H9 (cell line): ENCODE results near the gene SPOCK3. TPM values are rescaled to one million over a fixed set of nuclear protein-coding genes. Genes with fewer than 3 reads are reported as not detected.

Source experiments
- DNase-seq: peaks from one replicate; pipeline ENCODE4 v3.0.0-alpha.2; 2017
- H2AFZ ChIP-seq: one replicate; pipeline ENCODE4 v1.6.1; 2013; ENCODE audit warnings: mild to moderate bottlenecking, low read length, control low read depth, moderate library complexity
- H2AK5ac ChIP-seq: 2 replicates; pipeline ENCODE4 v1.6.1; 2013; ENCODE audit warnings: low read length, control low read depth, mixed read lengths; ENCODE audit not compliant: insufficient read length
- H2BK120ac ChIP-seq: one replicate; pipeline ENCODE4 v1.6.1; 2013; ENCODE audit warnings: low read depth, mild to moderate bottlenecking, low read length, control low read depth, inconsistent platforms; ENCODE audit not compliant: poor library complexity, severe bottlenecking
- H2BK12ac ChIP-seq: 2 replicates; pipeline ENCODE4 v1.6.1; 2013; ENCODE audit warnings: low read length, control low read depth, mixed read lengths, low read depth; ENCODE audit not compliant: insufficient read length
- H2BK15ac ChIP-seq: 2 replicates; pipeline ENCODE4 v1.6.1; 2013; ENCODE audit warnings: low read depth, low read length, control low read depth
- H2BK20ac ChIP-seq: one replicate; pipeline ENCODE4 v1.6.1; 2013; ENCODE audit warnings: low read depth, mild to moderate bottlenecking, low read length, control low read depth, inconsistent platforms; ENCODE audit not compliant: poor library complexity, severe bottlenecking
- H2BK5ac ChIP-seq: 2 replicates; pipeline ENCODE4 v1.6.1; 2013; ENCODE audit warnings: low read length, control low read depth, mixed read lengths; ENCODE audit not compliant: insufficient read length
- H3K14ac ChIP-seq: 2 replicates; pipeline ENCODE4 v1.6.1; 2013; ENCODE audit warnings: low read length, control low read depth; ENCODE audit not compliant: insufficient read depth
- H3K18ac ChIP-seq: 2 replicates; pipeline ENCODE4 v1.6.1; 2013; ENCODE audit warnings: low read depth, mild to moderate bottlenecking, mixed read lengths, low read length, control low read depth; ENCODE audit not compliant: insufficient read length
- H3K23ac ChIP-seq: 2 replicates; pipeline ENCODE4 v1.6.1; 2013; ENCODE audit warnings: low read length, control low read depth, mixed read lengths, low read depth; ENCODE audit not compliant: insufficient read length
- H3K23me2 ChIP-seq: 2 replicates; pipeline ENCODE4 v1.6.1; 2013; ENCODE audit warnings: low read depth, mild to moderate bottlenecking, mixed read lengths, low read length, control low read depth; ENCODE audit not compliant: insufficient read length, poor library complexity, severe bottlenecking
- H3K27ac ChIP-seq: 2 replicates; pipeline ENCODE4 v1.5.1; 2013; ENCODE audit warnings: low read length, control low read depth, mixed read lengths, low read depth; ENCODE audit not compliant: insufficient read length
- H3K27me3 ChIP-seq: 2 replicates; pipeline ENCODE4 v1.6.1; 2013; ENCODE audit warnings: low read length, control low read depth, inconsistent platforms; ENCODE audit not compliant: insufficient read depth
- H3K4ac ChIP-seq: 2 replicates; pipeline ENCODE4 v1.6.1; 2013; ENCODE audit warnings: low read depth, mild to moderate bottlenecking, control low read depth, inconsistent platforms, low read length, moderate library complexity
- H3K4me1 ChIP-seq: 2 replicates; pipeline ENCODE4 v1.6.1; 2013; ENCODE audit warnings: low read length, control low read depth, inconsistent platforms; ENCODE audit not compliant: insufficient read depth
- H3K4me2 ChIP-seq: 2 replicates; pipeline ENCODE4 v1.6.1; 2013; ENCODE audit warnings: low read length, control low read depth, mixed read lengths; ENCODE audit not compliant: insufficient read length, insufficient read depth
- H3K56ac ChIP-seq: 2 replicates; pipeline ENCODE4 v1.6.1; 2013; ENCODE audit warnings: low read depth, mild to moderate bottlenecking, mixed read lengths, low read length, control low read depth; ENCODE audit not compliant: insufficient read length
- H3K79me1 ChIP-seq: 2 replicates; pipeline ENCODE4 v1.6.1; 2013; ENCODE audit warnings: low read depth, mild to moderate bottlenecking, moderate library complexity, low read length, control low read depth, inconsistent platforms; ENCODE audit not compliant: insufficient read depth, poor library complexity, severe bottlenecking
- H3K79me2 ChIP-seq: 2 replicates; pipeline ENCODE4 v1.6.1; 2013; ENCODE audit warnings: low read length, control low read depth, inconsistent platforms; ENCODE audit not compliant: insufficient read depth
- H3K9ac ChIP-seq: 2 replicates; pipeline ENCODE4 v1.6.1; 2013; ENCODE audit warnings: low read length, control low read depth, mixed read lengths; ENCODE audit not compliant: insufficient read length; ENCODE audit errors: extremely low read depth
- H3K9me3 ChIP-seq: one replicate; pipeline ENCODE4 v1.6.1; 2013; ENCODE audit warnings: low read depth, low read length, inconsistent platforms; ENCODE audit not compliant: control insufficient read depth
- H3T11ph ChIP-seq: one replicate; pipeline ENCODE4 v1.6.1; 2013; ENCODE audit warnings: mild to moderate bottlenecking, low read length, control low read depth, inconsistent platforms
- H4K20me1 ChIP-seq: one replicate; pipeline ENCODE4 v1.6.1; 2013; ENCODE audit not compliant: control insufficient read depth, insufficient read length, insufficient read depth
- H4K5ac ChIP-seq: 2 replicates; pipeline ENCODE4 v1.6.1; 2013; ENCODE audit warnings: low read depth, mild to moderate bottlenecking, mixed read lengths, low read length, control low read depth; ENCODE audit not compliant: insufficient read length
- H4K8ac ChIP-seq: replicated peaks from 2 replicates; pipeline ENCODE4 v1.6.1; 2013; ENCODE audit warnings: low read length, control low read depth, mixed read lengths, low read depth; ENCODE audit not compliant: insufficient read length
- H4K91ac ChIP-seq: 2 replicates; pipeline ENCODE4 v1.6.1; 2013; ENCODE audit warnings: low read depth, mild to moderate bottlenecking, moderate library complexity, mixed read lengths, low read length, control low read depth; ENCODE audit not compliant: insufficient read length
- H3K27ac Mint-ChIP-seq, 3 experiments: 2 replicates in 2 of 3; 3 replicates in 1 of 3; pipeline ENCODE4 v1.8.0; 2020 to 2021; ENCODE audit warnings: mixed read lengths in 3 of 3, mild to moderate bottlenecking in 1 of 3, moderate library complexity in 1 of 3
- H3K27me3 Mint-ChIP-seq: 2 replicates; pipeline ENCODE4 v1.8.0; 2021; ENCODE audit warnings: low read depth, mild to moderate bottlenecking, moderate library complexity, mixed read lengths
- H3K36me3 Mint-ChIP-seq, 3 experiments: 2 replicates in 2 of 3; 3 replicates in 1 of 3; pipeline ENCODE4 v1.8.0; 2020 to 2021; ENCODE audit warnings: low read depth in 3 of 3, mixed read lengths in 3 of 3; ENCODE audit not compliant: insufficient read depth in 1 of 3
- H3K4me1 Mint-ChIP-seq, 2 experiments: 2 replicates each; pipeline ENCODE4 v1.8.0; 2020; ENCODE audit warnings: mixed read lengths in 2 of 2
- H3K4me3 Mint-ChIP-seq, 2 experiments: 2 replicates in 1 of 2; 3 replicates in 1 of 2; pipeline ENCODE4 v1.8.0; 2020 to 2021; ENCODE audit warnings: mild to moderate bottlenecking in 2 of 2, mixed read lengths in 2 of 2, moderate library complexity in 1 of 2
- H3K9me3 Mint-ChIP-seq, 2 experiments: 2 replicates in 1 of 2; 3 replicates in 1 of 2; pipeline ENCODE4 v1.8.0; 2020; ENCODE audit warnings: mild to moderate bottlenecking in 2 of 2, mixed read lengths in 2 of 2, moderate library complexity in 1 of 2
- CTCF ChIP-seq: fragments of 200-600 bp; sonication (generic); conservative IDR thresholded peaks from 3 replicates; pipeline ENCODE4 v1.8.0; 2021; ENCODE audit warnings: antibody characterized with exemption, mild to moderate bottlenecking
- WGBS: extraction: QIAGEN DNeasy Blood & Tissue Kit; methylation state at CpG from one replicate; pipeline ENCODE4 v1.1.7; 2013; ENCODE audit warnings: missing lambda C conversion rate, low lambda C conversion rate, mixed read lengths; ENCODE audit not compliant: insufficient read length; ENCODE audit errors: extremely low coverage; 5-methylcytosine and 5-hydroxymethylcytosine counted together
- total RNA-seq: library from RNA; stranded (reverse); gene quantifications from 2 replicates; pipeline ENCODE4 v1.2.1, GENCODE V29; 2021

Gene SPOCK3
- total RNA-seq, 1 experiment from 2014 or later = 0.28 TPM

GRCh38 chr4:167023364-167023925, 210.8 kb downstream of the SPOCK3 start:
- no peak overlapping the region for H3K18ac ChIP-seq
- H4K20me1 ChIP-seq = no peaks in the 10 kb centered on the region
- no peak overlapping the region for H4K8ac ChIP-seq
- no peak overlapping the region for H2BK20ac ChIP-seq
- no peaks in the 10 kb centered on the region for H3K27me3 ChIP-seq
- no peak overlapping the region for H3K14ac ChIP-seq
- WGBS = no CpG with 5 or more reads among the region's 4 CpGs
- Mint-ChIP-seq H3K27ac (no peak overlapping the region), H3K4me1 (peaks cover 0 to 2% of the 10 kb centered on the region in 2 experiments; a peak in 1 of 4 replicates), H3K27me3 (no peaks in the 10 kb centered on the region), H3K4me3 (no peak overlapping the region), H3K9me3 (no peaks in the 10 kb centered on the region), H3K36me3 (no peaks in the 10 kb centered on the region)
- DNase-seq = no peak
- H3K79me1 ChIP-seq = no peaks in the 10 kb centered on the region
- H3K27ac ChIP-seq = no peak overlapping the region
- H3T11ph ChIP-seq = no peak overlapping the region
- H3K79me2 ChIP-seq = no peaks in the 10 kb centered on the region
- TF ChIP-seq CTCF = no peak
- no peak overlapping the region for H3K4ac ChIP-seq
- no peak overlapping the region for H2AFZ ChIP-seq
- no peak overlapping the region for H2AK5ac ChIP-seq
- H2BK12ac ChIP-seq = no peak overlapping the region
- no peak overlapping the region for H4K5ac ChIP-seq
- H3K56ac ChIP-seq = no peak overlapping the region
- no peak overlapping the region for H2BK5ac ChIP-seq
- H3K9ac ChIP-seq = no peak overlapping the region
- no peaks in the 10 kb centered on the region for H3K23me2 ChIP-seq
- H3K4me2 ChIP-seq = no peak overlapping the region
- H3K23ac ChIP-seq = no peak overlapping the region
- no peaks in the 10 kb centered on the region for H3K9me3 ChIP-seq
- no peaks in the 10 kb centered on the region for H3K4me1 ChIP-seq
- no peak overlapping the region for H2BK120ac ChIP-seq
- no peak overlapping the region for H2BK15ac ChIP-seq
- no peak overlapping the region for H4K91ac ChIP-seq
